Endothelial cell of coronary artery (primary cell): ENCODE measurements around the gene STOX2. TPM values are rescaled to one million over a fixed set of nuclear protein-coding genes. Genes with fewer than 3 reads are reported as not detected.

ENCODE experiments used
- total RNA-seq: library from RNA; depleted of rRNA; stranded (reverse); fragments of >200 nt; gene quantifications from 2 replicates; pipeline ENCODE4 v1.2.3, GENCODE V29; 2014

The STOX2 gene
- 0.09 and 0.38 TPM in 2 replicates for total RNA-seq

GRCh38 chr4:183905081-183905592 is at the start of gene STOX2:
Gene STOX2 (plus strand): TSS chr4:183905307. CDS start chr4:183906791, 1,484 bp downstream.

Other genes with a start within 250 kb of the STOX2 start
- 14.7 and 15.0 TPM in 2 replicates for gene RWDD4, start 246.1 kb upstream of the STOX2 start, total RNA-seq
- gene TRAPPC11, start 246.0 kb upstream of the STOX2 start, total RNA-seq = 28.6 and 36.1 TPM in 2 replicates